Thyroid gland (tissue), 4 donors: ENCODE results near the gene TNIP2.

ENCODE experiments used
- CTCF ChIP-seq, 6 experiments: fragments of 200-600 bp in 3 of 6; fragments of 450-650 bp in 3 of 6; sonication (generic) in 3 of 6; IDR thresholded peaks; one replicate each; pipeline ENCODE4 v1.5.1; 2016 to 2019; ENCODE audit warnings: antibody characterized with exemption in 6 of 6, mild to moderate bottlenecking in 2 of 6, inconsistent platforms in 1 of 6, moderate library complexity in 1 of 6
- POLR2A ChIP-seq, 2 donors: fragments of 450-650 bp; IDR thresholded peaks; one replicate each; pipeline ENCODE4 v1.6.1; 2017; ENCODE audit warnings: antibody characterized with exemption in 2 of 2, mild to moderate bottlenecking in 2 of 2, moderate library complexity in 1 of 2

DNA sequence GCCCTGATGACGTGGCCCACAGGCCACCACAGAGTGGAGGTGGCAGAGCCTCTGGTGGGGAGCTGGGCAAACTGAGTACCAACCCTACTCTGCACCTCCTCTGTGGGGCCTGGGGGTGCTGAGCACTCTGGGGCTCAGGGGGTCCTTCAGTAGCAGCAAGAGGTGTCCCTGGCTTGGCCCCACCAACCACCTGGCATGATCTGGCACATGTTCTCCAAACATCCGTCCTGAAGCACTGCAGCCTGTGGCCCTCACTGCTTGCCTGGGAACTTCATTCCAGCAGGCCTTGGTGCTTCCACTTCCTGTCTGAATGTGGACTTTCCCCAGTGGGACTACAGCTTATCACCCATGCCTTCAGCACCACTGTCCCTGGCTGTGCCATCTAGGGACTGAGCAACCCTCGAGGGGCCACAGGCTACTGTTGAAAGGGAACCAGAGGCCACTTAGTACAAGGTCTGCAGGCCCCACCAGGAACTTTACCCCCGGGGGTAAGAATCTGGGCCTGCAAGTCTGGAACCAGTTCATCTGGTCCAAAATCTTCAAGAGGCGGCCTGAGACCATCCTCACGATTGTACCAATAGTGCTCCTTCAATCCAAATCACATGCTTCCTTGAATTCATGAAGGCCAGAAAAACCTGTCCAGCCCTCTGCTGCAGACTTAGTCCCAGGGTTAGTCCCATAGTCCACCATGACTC is 13.2 kb downstream of the TNIP2 start:
- TF ChIP-seq POLR2A (IDR thresholded peaks at IDR 0.05), result no peak
- TF ChIP-seq CTCF (IDR thresholded peaks at IDR 0.05), result no peak
